Right atrium auricular region (tissue), 2 donors: ENCODE measurements around the gene STARD8. TPM values are rescaled to one million over a fixed set of nuclear protein-coding genes. Genes with fewer than 3 reads are reported as not detected.
A peak's percentile ranks its signal among the peaks of the same experiment; 100 is the strongest.

ENCODE experiments used
- DNase-seq: peaks from one replicate; pipeline ENCODE4 v3.0.0-alpha.2; 2019; ENCODE audit warnings: low spot score
- H3K27ac ChIP-seq, 2 donors: fragments of 200-600 bp; sonication (generic); 1 replicate in 1 of 2; 2 replicates in 1 of 2; pipeline ENCODE4 v1.5.1; 2016 to 2019
- H3K27me3 ChIP-seq, 2 donors: fragments of 200-600 bp; sonication (generic); one replicate each; pipeline versions ENCODE4 v1.5.1 to v1.6.0; 2017 to 2019
- H3K36me3 ChIP-seq: fragments of 200-600 bp; sonication (generic); one replicate; pipeline ENCODE4 v1.5.1; 2016
- H3K4me1 ChIP-seq, 2 donors: fragments of 200-600 bp; sonication (generic); one replicate each; pipeline versions ENCODE4 v1.5.1 to v1.6.0; 2017 to 2019
- H3K4me3 ChIP-seq, 2 donors: fragments of 200-600 bp; sonication (generic); 1 replicate in 1 of 2; 2 replicates in 1 of 2; pipeline ENCODE4 v1.5.1; 2017 to 2019; ENCODE audit warnings: mild to moderate bottlenecking in 1 of 2, moderate library complexity in 1 of 2
- H3K9me3 ChIP-seq, 2 donors: fragments of 200-600 bp; sonication (generic); one replicate each; pipeline ENCODE4 v1.5.1; 2019
- CTCF ChIP-seq, 2 donors: fragments of 200-600 bp; sonication (generic); IDR thresholded peaks; one replicate each; pipeline ENCODE4 v1.5.1; 2019; ENCODE audit warnings: antibody characterized with exemption in 2 of 2
- total RNA-seq, 2 donors: library from RNA; depleted of rRNA; stranded (reverse); fragments of >200 nt; gene quantifications; one replicate each; pipeline ENCODE4 v1.1.0, GENCODE V29; 2016

Gene STARD8
- total RNA-seq, 2 donors from 2014 or later, result 8.3 to 14.6 TPM

GRCh38 chrX:68703369-68703768 is 55.9 kb downstream of the STARD8 start:
- H3K9me3 ChIP-seq, result no peaks in the 10 kb centered on the region
- no peak overlapping the region for H3K4me3 ChIP-seq
- H3K27ac ChIP-seq, result no peak overlapping the region
- H3K36me3 ChIP-seq, result no peaks in the 10 kb centered on the region
- no peak for TF ChIP-seq CTCF (IDR thresholded peaks at IDR 0.05)
- DNase-seq, result no peak
- H3K27me3 ChIP-seq, result no peaks in the 10 kb centered on the region
- H3K4me1 ChIP-seq, result peaks cover 0 to 70% of the 10 kb centered on the region in 2 donors

- no peak overlapping the region for H3K4me3 ChIP-seq
- no peaks in the 10 kb centered on the region for H3K36me3 ChIP-seq
- no peaks in the 10 kb centered on the region for H3K9me3 ChIP-seq
- peak overlapping the region in 1 of 2 donors; percentile 16 for H3K27ac ChIP-seq
- no peak for TF ChIP-seq CTCF (IDR thresholded peaks at IDR 0.05)
- H3K27me3 ChIP-seq, result no peaks in the 10 kb centered on the region
- H3K4me1 ChIP-seq, result peaks cover 0 to 70% of the 10 kb centered on the region in 2 donors
- no peak for DNase-seq
These were observed 56.4 kb downstream of the STARD8 start for GRCh38 chrX:68703846-68704245.

GRCh38 chrX:68705986-68706385 is 58.5 kb downstream of the STARD8 start:
- peaks cover 0 to 59% of the 10 kb centered on the region in 2 donors for H3K4me1 ChIP-seq
- no peak for DNase-seq
- no peak overlapping the region for H3K27ac ChIP-seq

GRCh38 chrX:68708503-68709290 is 61.2 kb downstream of the STARD8 start:
- H3K4me1 ChIP-seq, result peaks cover 0 to 41% of the 10 kb centered on the region in 2 donors
- H3K27ac ChIP-seq, result no peak overlapping the region
- H3K9me3 ChIP-seq, result no peaks in the 10 kb centered on the region
- TF ChIP-seq CTCF (IDR thresholded peaks at IDR 0.05), result no peak
- DNase-seq, result no peak
- H3K4me3 ChIP-seq, result no peak overlapping the region
- H3K36me3 ChIP-seq, result no peaks in the 10 kb centered on the region
- H3K27me3 ChIP-seq, result no peaks in the 10 kb centered on the region

More at GRCh38 chrX:68705986-68706385, 58.5 kb downstream of the STARD8 start:
- Histone ChIP-seq H3K27me3 (no peaks in the 10 kb centered on the region), H3K9me3 (no peaks in the 10 kb centered on the region), H3K4me3 (no peak overlapping the region), H3K36me3 (no peaks in the 10 kb centered on the region)
- no peak for TF ChIP-seq CTCF (IDR thresholded peaks at IDR 0.05)

GRCh38 chrX:68710870-68711576 is 63.6 kb downstream of the STARD8 start:
- Histone ChIP-seq H3K27ac (no peak overlapping the region), H3K4me1 (peaks cover 0 to 31% of the 10 kb centered on the region in 2 donors)
- TF ChIP-seq CTCF (IDR thresholded peaks at IDR 0.05), result peak; percentile 23 to 67

More at GRCh38 chrX:68710870-68711576, 63.6 kb downstream of the STARD8 start:
- no peaks in the 10 kb centered on the region for H3K36me3 ChIP-seq
- no peaks in the 10 kb centered on the region for H3K27me3 ChIP-seq
- H3K9me3 ChIP-seq, result no peaks in the 10 kb centered on the region
- no peak for DNase-seq
- H3K4me3 ChIP-seq, result no peak overlapping the region
